NCI-H187 treated with DMSO at 0.1 percent for 48 hours (cell line): ENCODE measurements around the gene OXSR1.
"Not testable (repeated sequence)": the region's sequence is repeated elsewhere in the genome, so short reads cannot be mapped to it uniquely, and the experiment has no call there.

Experiments used
- DNase-seq: peaks from one replicate; lab custom pipeline; 2025; lab: John Stamatoyannopoulos, UW

OXSR1 gene

DNA sequence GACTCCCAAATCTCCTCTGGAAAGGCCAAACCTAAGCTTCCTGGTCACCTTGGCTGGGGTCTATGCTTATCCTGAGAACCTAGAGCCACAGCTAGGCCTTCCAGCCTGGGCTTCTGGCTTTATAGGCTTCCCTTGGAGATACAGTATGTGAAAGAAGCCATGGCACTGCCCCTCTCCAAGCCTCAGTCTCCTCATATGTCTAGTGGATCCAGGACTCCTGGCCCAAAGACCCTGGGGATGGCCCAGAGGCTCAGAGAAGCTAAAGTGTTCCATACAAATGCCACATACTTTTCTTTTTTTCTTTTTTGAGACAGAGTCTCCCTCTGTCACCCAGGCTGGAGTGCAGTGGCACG lies 37.1 kb upstream of the OXSR1 start:
- no peak for DNase-seq

DNA sequence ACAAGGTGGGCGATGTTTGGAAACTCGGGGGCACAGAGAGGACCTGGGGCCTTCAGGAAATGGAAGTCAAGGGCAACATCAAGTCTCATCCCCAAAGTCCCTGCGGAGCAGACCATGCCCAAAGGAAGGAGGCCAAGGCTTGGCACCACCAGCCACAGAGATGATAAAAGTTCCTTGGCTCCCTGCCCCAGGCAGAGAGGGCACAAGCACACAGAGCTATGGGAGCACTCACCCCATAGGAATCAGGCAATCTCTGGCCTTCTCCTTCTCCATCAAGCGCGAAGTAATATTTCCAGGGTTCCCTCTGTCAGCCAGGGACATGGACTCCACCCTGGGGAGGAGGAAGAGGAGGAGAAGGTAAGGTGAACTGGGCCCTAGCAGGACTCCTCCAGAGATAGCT lies 36.3 kb upstream of the OXSR1 start:
- no peak for DNase-seq

DNA sequence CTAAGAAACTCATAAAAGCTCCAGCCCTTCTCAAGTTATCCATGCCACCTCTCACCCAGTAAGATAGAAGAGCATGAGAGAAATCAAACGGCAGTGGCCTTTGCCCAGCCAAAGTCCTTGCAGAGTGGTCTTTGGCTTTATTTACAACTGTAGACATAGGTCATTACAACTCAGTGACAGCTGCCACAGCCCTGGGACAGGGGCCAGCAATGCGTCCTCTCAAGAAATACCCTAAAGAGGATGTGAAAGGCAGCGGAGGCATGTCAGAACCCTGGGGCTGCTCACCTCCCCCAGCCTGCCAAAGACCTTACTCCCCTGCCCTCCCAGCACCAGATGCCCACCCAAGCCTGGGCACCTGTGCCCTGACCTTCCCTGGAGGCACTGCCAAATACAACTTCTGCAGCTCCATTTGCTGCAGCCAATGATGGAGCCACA lies 34.7 kb upstream of the OXSR1 start:
- no peak for DNase-seq

DNA sequence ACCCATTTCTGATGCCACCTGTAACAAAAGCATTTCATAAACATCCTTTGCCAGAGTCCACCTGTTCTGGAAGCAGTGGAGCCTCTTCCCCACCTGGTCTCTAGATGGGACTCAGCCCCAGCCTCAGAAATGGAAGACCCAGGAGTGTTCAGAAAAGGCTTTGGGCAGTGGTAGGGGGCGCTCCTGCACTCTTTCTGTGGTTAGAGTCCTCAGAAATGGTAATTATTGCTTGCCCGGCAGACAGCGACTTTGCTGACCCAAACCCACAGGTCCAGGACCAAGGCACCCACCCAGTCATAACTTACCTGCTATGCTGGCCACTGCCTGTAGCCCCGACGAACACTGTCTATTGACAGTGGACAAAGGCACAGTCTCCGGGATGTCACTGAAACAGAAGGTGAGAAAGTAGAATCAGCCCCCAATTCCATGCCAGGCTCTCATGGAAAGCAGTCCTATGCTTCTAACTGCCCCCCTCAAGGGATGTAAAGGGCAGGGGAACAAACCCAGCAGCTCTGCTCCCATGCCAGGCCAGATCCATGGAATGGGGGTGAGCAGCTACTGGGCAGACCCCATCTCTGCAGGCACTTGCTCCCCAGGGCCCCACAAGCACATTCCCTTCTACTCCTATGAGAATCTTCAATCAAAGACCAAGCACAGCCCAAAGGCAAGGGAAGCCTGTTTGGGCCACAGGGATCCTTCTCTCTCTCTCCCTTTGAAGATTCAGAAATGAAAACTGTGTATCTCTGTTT lies 33.5 kb upstream of the OXSR1 start:
- no peak for DNase-seq

DNA sequence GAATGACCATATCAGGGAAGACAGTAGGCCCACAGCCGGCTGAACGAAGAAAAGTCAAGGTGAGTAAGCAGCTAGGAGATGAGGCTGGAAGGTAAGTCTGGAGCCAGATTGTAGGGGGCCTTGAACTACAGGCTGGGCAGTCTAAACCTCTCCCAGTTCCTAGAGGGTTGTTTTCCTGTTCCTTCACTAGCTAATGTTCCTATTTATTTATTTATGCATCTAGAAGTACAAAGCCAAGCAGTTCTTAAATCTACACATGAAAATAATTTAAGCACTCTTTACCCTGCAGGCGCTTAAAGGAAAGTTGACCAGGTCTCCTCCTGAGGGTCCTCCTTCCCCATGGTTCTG lies 32.2 kb upstream of the OXSR1 start:
- DNase-seq, result no peak

DNA sequence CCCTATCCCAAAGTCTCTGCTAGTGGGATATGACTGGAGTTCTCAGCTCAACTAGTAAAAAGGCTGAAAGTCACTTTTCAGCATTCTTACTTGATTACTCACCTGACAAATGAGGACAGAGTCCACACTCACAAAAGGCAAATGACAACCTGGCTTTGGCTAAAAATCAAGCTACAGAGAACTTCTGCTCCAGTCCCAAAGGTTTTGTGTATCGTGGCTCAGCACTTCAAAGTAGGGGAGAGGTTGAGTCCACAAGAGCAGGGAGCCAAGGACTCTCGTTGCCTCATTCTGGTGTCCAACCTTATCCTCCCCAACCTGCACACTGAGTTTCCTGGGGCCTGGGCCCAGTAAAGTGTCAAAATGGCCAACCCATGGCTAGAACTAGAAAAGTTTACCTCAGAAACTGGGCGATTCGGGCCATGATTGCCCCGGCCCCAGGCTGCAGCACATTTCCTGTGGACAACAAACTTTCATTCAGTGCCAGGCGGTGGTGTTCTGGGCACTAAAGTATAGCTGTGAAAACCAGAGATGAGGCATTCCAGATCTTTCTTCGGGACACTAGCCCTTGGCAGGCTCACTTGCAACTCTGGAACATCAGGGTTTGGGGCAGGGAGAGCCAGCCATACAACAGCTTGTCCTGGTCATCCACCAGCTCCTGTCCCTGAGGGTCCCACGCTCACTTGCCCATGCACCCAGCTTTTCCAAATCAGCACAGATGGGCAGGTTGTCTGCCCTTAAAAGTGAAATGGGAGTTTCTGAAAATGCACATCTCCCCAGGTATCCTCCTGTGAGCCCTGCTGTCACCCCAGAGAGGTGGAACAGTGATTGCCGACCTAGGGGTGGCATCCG lies 31.6 kb upstream of the OXSR1 start:
- no peak for DNase-seq

DNA sequence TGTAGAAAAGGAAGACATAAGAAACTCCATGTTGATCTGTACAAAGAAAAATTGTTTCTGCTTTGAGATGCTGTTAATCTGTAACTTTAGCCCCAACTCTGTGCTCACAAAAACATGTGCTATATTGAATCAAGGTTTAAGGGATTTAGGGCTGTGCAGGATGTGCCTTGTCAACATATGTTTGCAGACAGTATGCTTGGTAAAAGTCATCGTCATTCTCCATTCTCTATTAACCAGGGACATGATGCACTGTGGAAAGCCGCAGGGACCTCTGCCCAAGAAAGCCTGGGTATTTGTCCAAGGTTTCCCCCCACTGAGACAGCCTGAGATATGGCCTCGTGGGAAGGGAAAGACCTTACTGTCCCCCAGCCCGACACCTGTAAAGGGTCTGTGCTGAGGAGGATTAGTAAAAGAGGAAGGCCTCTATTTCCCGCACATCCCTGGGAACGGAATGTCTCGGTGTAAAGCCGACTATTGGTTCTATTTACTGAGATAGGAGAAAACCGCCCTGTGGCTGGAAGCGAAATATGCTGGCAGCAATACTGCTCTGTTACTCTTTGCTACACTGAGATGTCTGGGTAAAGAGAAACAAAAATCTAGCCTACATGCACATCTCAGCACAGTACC lies 30.7 kb upstream of the OXSR1 start:
- not testable (repeated sequence) for DNase-seq

DNA sequence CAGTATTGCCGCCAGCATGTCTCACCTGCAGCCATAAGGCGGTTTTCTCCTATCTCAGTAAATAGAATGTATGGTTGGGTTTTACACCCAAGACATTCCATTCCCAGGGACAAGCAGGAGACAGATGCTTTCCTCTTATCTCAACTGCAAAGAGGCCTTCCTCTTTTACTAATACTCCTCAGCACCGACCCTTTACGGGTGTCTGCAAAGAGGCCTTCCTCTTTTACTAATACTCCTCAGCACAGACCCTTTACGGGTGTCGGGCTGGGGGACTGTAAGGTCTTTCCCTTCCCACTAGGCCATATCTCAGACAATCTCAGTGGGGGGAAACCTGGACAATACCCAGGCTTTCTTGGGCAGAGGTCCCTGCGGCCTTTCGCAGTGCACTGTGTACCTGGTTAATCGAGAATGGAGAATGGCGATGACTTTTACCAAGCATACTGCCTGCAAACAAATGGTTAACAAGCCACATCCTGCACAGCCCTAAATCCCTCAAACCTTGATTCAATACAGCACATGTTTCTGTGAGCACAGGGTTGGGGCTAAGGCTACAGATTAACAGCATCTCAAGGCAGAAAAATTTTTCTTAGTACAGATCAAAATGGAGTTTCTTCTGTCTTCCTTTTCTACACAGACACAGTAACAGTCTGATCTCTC lies 29.6 kb upstream of the OXSR1 start:
- DNase-seq, result not testable (repeated sequence)

DNA sequence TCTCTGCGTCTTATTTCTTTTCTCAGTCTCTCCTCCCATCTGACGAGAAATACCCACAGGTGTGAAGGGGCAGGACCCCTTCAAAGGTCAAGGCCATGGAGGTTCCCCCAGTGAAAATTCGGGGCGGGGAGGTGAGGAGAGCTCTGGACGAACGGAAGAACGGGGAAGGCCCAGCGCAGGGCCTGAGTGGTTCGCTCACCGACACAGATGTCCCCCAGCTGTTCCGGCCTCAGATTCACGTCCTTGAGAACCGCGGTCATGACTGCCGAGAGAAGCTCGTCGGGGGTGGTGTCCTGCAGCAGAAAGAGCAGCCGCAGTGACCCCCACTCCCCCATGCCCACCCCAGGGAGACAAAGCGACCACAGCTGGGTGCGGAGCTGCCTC lies 29.0 kb upstream of the OXSR1 start:
- no peak for DNase-seq

DNA sequence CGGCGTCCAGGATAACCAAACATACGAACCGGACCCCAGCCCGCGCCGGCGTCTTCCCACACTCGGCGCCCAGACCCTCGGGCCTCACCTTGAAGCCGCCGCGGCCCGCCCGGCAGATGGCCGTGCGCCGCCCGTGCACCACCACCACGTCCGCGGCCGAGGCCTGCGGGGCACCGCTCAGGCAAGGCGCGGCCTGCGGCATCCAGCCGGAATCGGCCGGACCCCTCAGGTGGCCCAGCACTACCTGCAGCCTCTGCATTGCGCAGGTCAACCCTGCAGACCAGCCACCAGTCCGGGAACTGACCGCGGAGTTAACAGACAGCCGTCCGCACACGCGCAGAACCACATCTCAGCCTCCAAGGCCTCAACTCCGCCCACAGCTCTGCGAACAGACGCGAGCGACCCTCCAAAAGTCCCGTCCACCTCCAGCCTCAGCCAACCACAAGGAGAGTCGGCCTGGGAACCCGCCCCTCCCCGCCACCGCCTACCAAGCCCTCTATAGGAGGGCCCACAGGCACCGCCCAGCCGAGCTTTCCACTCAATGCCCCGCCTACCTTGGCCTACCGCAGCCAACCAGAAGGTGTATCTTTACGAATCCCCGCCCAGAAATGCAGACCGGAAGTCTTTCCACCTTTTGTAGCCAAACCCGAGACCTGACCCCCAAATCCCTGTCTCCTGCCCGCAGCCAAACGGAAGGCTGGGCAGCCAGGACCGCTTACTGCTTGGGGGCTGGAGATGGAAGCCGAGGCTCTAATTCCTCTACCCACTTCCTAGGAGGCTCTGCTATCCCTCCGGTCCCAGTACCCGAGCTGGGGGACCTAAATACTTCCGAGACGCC lies 28.3 kb upstream of the OXSR1 start, which contains the start of gene ACAA1:
Gene ACAA1 (minus strand): TSS at position 351 of the 838 bp plus-strand sequence. CDS start 92 bp downstream, at position 259.
- DNase-seq, result peak; percentile 85

DNA sequence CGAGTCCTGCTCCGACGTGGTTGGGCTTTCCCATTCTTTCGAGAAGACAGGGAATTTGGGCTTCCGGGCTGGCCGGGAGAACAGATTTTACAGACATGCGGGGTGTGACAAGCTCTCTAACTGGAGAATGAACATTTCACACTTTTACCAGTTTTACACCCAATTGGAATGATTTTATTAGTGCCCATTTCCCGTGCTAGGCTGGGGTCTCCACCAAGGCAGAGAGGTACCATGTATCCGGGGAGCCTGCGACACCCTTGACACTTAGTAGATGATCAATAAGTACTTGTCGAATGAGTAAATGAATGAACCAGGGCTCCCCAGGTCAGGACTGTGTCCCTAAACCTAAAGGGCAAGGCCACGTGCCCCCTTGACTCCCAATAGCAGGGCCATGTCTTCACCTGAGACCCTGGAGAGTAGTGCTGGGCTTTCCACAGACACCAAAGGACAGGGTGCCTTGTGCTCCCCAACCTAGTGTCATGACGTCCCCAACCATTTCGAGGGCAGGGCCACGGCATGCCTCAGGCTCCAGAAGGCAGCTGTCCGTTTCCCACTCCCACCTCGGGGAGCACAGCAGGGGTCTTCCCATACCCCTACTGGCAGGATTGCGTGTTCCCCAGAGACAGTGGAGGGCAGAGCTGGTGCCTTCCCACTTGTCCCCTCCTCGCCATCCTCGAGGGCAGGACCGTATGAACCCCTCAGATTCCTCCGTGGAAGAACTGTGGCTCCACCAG lies 27.6 kb upstream of the OXSR1 start:
- no peak for DNase-seq

DNA sequence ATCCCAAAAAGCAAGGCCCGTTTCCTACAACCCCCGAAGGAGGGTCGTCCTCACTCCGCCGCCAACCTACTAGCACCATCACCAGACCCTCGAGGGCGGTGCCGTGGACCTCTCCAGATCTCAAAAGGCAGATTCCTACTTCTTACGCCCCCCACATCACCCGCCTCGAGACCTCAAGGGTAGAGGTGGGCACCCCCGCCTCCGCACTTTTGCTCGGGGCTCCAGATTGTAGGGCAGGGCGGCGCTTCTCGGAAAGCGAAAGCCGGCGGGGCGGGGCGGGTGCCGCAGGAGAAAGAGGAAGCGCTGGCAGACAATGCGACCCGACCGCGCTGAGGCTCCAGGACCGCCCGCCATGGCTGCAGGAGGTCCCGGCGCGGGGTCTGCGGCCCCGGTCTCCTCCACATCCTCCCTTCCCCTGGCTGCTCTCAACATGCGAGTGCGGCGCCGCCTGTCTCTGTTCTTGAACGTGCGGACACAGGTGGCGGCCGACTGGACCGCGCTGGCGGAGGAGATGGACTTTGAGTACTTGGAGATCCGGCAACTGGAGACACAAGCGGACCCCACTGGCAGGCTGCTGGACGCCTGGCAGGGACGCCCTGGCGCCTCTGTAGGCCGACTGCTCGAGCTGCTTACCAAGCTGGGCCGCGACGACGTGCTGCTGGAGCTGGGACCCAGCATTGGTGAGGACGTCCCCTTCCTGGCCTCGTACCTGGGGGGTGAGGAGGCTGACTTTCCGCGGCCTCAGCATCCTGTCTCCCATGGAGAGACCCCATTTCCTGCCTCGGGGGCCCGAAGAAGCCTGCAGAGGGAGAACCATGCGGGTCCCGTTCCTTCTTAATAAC lies 26.8 kb upstream of the OXSR1 start, which contains the start of gene MYD88:
Gene MYD88 (plus strand): TSS at position 313 of the 842 bp plus-strand sequence. CDS start 40 bp downstream, at position 353.
- no peak for DNase-seq

DNA sequence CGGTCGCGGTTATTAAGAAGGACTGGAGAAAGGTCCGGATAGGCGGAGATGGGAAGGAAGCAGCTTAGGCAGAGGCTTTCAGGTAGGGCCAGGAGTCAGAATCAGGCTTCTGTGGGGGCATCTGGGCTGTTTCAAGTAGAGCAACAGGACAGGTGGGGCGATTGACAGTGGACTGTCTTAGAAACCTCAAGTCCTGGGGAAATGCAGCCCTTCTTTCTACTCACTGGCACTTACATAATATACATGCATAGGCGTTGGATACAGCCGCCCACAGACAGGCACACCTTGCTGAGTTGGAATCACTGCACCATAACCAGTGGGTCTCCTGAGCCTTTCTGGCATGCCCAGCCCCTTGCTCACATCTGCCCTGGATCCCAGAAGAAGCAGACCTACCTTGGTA lies 26.1 kb upstream of the OXSR1 start:
- DNase-seq, result no peak

DNA sequence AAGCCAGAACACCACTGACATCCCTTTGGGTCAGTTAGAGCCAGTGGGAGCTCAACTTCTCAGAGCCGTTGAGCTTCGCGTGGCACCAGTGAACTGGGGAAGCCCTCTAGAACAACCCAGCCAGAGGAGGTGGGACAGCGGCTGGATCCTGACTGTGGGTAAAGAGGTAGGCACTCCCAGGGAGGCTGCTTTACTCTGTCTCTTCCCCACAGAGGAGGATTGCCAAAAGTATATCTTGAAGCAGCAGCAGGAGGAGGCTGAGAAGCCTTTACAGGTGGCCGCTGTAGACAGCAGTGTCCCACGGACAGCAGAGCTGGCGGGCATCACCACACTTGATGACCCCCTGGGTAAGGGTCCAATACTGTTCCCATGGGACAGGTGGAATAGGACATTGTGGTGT lies 25.7 kb upstream of the OXSR1 start:
- no peak for DNase-seq

DNA sequence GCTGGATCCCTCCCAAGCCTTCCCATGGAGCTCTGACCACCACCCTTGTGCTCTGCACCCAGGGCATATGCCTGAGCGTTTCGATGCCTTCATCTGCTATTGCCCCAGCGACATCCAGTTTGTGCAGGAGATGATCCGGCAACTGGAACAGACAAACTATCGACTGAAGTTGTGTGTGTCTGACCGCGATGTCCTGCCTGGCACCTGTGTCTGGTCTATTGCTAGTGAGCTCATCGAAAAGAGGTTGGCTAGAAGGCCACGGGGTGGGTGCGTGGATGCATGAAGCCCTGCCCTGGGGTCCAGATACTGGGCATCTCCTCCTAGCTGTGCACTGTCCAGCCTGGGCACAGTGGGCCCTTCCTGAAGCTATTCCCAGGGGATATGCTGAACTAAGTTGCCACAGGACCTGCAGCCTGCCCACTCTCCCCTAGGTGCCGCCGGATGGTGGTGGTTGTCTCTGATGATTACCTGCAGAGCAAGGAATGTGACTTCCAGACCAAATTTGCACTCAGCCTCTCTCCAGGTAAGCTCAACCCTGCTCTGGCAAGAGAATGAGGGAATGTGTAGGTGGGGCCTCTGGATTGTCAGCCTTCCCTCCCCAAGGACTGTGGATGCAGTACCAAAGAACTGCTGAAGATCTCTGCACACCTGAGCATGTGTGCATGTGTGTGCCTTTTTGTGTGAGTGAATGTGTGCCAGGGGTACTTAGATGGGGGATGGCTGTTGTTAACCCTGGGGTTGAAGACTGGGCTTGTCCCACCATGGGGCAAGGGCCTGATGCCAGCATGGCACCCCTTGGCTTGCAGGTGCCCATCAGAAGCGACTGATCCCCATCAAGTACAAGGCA lies 24.8 kb upstream of the OXSR1 start:
- DNase-seq, result no peak

DNA sequence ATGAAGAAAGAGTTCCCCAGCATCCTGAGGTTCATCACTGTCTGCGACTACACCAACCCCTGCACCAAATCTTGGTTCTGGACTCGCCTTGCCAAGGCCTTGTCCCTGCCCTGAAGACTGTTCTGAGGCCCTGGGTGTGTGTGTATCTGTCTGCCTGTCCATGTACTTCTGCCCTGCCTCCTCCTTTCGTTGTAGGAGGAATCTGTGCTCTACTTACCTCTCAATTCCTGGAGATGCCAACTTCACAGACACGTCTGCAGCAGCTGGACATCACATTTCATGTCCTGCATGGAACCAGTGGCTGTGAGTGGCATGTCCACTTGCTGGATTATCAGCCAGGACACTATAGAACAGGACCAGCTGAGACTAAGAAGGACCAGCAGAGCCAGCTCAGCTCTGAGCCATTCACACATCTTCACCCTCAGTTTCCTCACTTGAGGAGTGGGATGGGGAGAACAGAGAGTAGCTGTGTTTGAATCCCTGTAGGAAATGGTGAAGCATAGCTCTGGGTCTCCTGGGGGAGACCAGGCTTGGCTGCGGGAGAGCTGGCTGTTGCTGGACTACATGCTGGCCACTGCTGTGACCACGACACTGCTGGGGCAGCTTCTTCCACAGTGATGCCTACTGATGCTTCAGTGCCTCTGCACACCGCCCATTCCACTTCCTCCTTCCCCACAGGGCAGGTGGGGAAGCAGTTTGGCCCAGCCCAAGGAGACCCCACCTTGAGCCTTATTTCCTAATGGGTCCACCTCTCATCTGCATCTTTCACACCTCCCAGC lies 24.0 kb upstream of the OXSR1 start:
- DNase-seq, result no peak

DNA sequence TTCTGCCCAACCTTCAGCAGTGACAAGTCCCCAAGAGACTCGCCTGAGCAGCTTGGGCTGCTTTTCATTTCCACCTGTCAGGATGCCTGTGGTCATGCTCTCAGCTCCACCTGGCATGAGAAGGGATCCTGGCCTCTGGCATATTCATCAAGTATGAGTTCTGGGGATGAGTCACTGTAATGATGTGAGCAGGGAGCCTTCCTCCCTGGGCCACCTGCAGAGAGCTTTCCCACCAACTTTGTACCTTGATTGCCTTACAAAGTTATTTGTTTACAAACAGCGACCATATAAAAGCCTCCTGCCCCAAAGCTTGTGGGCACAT lies 23.4 kb upstream of the OXSR1 start:
- no peak for DNase-seq

DNA sequence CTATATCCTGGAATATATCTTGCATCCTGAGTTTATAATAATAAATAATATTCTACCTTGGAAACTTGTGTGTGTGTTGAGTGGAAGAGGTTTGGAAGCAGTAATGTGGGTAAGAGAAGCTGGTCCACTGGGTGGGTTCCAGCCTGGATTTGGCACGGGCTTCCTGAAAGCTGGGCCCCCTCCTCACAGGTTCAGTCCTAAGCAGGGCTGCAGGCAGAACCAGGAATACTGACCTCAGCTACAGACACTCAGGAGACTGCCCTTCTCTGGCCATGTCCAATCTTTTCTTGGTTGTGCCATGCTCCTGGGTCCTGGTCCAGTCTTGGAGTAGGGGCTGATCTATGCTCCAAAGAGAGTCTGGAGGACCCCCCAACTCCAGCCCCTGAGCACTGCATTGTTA lies 22.4 kb upstream of the OXSR1 start:
- no peak for DNase-seq
